G401.6 (cell line): ENCODE data around the gene FAM3D.

Source experiments
- FAIRE-seq: peaks from 2 replicates; lab custom pipeline; 2012; peaks lifted over from hg19 to GRCh38; lab: Jason Lieb, UNC

The FAM3D gene

DNA sequence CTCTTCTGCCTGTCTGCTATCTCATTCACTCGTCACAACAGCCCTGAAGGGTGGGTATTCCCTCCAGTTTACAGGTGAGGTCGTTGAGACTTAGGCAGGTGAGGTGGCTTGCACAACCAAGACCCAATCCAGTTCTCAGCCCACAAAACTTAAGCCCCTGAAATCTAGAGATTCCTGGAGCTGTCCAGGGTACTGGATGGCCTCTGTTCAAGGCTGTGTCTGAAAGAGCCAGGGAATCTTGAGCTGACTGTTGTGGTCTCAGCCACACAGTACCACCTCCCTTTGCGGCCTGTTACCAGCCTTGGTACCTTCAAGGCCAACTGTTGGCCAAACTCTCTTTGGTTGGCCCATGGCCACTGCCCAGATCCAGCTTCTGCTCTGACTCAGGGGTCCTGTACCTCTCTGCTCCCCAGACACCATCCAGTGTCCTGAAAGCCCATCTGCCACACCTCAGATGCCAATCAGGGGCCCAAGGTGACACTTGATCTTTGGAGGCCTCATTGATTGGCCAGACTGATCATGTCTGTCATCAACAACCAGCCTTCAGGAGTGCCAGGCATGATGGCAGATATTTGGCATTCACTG is 78.5 kb downstream of the FAM3D start:
- FAIRE-seq: no peak

DNA sequence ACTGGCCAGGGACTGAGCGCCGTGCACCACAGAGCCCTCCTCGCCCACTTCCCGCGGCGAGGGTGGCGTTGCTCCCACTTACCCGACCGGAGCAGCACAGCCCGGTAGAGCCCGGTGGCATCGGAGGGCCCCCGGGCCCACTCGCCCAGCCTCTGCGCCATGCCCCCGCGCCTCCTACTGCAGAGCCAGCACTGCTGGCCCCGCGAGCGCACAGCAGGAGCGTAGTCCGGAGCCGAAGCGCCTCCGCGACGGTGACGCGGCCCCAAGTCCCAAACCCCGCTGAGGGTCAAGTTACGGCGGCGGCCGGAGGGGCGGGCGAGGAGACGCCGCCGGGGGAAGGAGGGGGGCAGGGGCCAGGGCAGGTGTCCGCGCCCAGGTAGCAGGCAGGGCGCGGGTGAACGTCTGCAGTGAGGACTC is 79.8 kb downstream of the FAM3D start:
- no peak for FAIRE-seq

DNA sequence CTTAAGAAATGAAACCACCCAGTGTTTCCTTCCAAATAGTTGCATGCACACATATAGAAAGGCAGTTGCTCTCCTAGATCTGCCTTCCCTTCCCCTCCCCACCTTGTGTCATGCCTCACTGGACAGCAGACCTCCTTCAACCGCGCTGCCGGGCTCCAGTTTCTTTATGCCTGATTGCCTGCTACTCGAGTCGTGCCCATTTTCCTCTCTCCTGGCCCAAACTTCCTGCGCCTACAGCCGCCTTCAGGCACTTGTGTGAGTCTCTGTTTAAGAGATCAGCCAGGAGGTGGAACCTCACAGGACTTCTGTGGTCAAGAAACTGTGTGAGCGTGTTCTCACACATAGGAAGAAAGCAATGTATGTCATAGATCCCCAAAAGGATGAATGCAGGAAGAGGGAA is 80.6 kb downstream of the FAM3D start:
- FAIRE-seq: no peak

DNA sequence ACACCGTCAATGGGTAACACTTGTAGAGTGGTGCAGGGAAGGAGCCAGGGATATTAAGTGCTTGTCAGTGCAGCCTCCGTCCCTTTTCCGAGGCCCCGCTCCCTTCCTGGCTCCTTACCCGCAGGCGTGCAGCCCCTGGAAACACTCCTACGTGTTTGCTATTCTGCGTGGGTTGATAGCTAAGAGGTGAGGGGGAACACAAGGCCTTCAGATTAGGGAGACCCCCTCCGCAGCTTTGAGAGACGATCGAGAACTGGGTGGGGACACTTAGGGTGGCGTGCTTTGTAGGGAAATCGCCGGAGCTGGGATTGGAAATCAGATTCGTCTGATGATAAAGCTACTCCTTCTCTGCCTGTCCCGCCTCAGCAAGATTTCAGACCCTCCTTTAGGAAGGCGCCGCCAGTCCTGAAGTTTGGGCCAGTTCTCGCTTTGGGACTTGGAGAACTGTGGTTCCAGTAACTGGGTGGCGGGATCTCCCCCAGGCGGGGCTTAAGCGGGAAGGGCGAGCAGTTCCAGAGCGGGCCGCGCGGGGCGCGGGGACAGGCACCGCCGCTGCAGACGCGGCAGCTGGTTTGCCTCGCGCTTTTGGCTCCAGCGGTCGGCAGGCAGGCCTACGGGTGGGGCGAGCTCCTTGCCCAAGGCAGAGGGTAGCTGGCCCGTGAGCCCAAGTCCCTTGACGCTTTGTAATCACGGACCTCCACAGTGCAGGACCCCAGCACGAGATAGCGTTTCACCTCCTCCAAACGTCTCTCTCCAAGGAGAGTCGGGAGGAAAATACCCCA is 81.4 kb downstream of the FAM3D start:
- no peak for FAIRE-seq

DNA sequence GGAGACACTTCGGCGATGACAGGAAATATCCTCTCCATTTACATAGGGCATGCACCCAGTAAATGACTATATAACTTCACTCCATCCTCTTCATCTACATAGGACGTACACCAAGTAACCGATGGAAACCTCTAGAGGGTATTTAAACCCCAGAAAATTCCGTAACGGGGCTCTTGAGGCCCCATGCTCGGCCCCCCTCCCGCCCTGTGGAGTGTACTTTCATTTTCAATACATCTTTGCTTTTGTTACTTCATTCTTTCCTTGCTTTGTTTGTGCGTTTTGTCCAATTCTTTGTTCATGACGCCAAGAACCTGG is 81.9 kb downstream of the FAM3D start:
- FAIRE-seq: no peak
